ENCODE results near the gene RPS25. TPM values are rescaled to one million over a fixed set of nuclear protein-coding genes. Genes with fewer than 3 reads are reported as not detected.
"Not testable (repeated sequence)": the region's sequence is repeated elsewhere in the genome, so short reads cannot be mapped to it uniquely, and the experiment has no call there.

Gene RPS25
- total RNA-seq, 4 donors from 2014 or later = 852 to 1,992 (median 1,622) TPM

DNA sequence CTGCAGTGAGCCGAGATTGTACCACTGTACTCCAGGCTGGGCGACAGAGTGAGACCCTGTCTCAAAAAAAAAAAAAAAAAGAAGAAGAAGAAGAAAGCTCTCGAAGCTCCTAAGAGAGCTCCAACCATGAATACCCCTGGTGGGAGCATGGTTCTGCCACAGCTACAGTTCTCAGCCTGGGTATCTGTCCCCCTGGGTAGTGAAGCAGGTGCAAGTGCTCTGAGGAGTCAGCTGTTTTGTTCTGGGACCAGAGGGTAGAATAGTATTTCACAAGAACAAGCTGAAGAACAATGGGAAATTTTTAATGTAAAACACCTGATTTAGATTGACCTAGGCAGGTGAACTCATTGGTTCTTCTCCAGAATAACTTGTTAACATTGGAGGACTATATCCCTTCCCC, 43.1 kb upstream of the RPS25 start:
- Histone ChIP-seq H3K4me3 (replicated peaks in 1 of 3) (no peak overlapping the region), H3K27me3 (no peaks in the 10 kb centered on the region), H3K36me3 (no peaks in the 10 kb centered on the region), H3K9me3 (no peaks in the 10 kb centered on the region), H3K4me1 (peaks cover 6 to 14% of the 10 kb centered on the region in 2 donors), H3K27ac (no peak overlapping the region)
- intact Hi-C loops (cut with DNase I) = no loop called here
- WGBS, 2 donors = 95 to 97% methylated on average over 3 of the region's 3 CpGs
- TF ChIP-seq, protein P1, sequence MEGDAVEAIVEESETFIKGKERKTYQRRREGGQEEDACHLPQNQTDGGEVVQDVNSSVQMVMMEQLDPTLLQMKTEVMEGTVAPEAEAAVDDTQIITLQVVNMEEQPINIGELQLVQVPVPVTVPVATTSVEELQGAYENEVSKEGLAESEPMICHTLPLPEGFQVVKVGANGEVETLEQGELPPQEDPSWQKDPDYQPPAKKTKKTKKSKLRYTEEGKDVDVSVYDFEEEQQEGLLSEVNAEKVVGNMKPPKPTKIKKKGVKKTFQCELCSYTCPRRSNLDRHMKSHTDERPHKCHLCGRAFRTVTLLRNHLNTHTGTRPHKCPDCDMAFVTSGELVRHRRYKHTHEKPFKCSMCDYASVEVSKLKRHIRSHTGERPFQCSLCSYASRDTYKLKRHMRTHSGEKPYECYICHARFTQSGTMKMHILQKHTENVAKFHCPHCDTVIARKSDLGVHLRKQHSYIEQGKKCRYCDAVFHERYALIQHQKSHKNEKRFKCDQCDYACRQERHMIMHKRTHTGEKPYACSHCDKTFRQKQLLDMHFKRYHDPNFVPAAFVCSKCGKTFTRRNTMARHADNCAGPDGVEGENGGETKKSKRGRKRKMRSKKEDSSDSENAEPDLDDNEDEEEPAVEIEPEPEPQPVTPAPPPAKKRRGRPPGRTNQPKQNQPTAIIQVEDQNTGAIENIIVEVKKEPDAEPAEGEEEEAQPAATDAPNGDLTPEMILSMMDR (IDR thresholded peaks at IDR 0.05) = no peak
- no peak for DNase-seq

DNA sequence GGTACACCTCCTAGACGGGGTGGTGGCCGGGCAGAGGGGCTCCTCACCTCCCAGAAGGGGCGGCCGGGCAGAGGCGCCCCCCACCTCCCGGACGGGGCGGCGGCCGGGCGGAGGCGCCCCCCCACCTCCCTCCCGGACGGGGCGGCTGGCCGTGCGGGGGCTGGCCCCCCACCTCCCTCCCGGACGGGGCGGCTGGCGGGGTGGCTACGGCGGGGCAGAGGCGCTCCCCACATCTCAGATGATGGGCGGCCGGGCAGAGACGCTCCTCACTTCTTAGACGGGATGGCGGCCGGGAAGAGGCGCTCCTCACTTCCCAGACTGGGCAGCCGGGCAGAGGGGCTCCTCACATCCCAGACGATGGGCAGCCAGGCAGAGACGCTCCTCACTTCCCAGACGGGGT, 41.0 kb upstream of the RPS25 start:
- H3K27me3 ChIP-seq; H3K9me3 ChIP-seq; DNase-seq; H3K4me3 ChIP-seq (replicated peaks in 1 of 3); intact Hi-C loops (cut with DNase I); H3K27ac ChIP-seq: not testable (repeated sequence)
- Histone ChIP-seq H3K36me3 (peaks cover 12% of the 10 kb centered on the region in 2 donors), H3K4me1 (peaks cover 14 to 27% of the 10 kb centered on the region in 2 donors)
- WGBS, 2 donors = 81 to 90% methylated on average over 4 to 12 of the region's 35 CpGs

DNA sequence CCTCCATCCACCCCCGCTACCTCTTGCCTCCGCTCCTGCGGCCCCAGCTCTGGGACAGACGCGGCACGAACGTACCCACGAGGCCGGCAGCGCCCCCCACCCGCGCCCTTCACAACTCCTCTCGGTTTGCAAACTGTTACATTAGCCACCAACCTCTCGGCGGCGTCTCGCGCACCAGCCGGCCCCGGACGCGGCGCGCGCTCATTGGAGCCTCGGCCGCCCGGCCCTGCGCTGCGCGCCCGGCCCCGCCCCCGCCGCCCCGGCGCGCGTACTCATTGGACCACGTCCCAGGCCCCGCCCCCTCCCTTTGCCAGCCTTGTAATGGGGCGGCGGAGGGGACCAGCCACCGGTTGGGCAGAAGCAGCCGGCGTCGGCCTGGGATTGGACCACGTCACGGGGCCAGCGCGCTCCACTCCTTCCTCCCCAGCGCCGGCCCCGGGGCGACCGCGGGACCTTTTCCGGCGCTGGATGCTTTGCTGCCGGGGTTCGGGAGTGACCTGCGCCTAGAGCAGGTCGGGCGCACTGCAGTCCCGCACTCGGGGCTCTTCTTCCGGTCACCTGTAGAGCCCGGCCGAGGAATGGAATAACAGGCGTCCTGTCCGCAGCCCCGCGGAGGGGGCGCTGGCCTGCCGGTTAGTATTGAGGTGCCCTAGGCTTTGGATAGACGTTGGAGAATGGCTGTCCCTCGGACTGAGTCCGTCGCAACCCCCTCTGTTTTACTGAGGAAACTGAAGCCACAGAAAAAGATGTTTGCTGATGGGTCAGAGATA, 39.0 kb upstream of the RPS25 start, which contains the start of gene HYOU1:
TSS of gene HYOU1 (minus strand) at position 206 of the 770 bp plus-strand sequence. CDS start 1,045 bp downstream, outside the sequence.
- WGBS, 2 donors = 0% methylated on average over 38 to 39 of the region's 79 CpGs
- peak within 1 kb of the TSS; percentile 80 to 99 (median 93) for H3K4me3 ChIP-seq (replicated peaks in 1 of 3)
- no peaks in the 10 kb centered on the region for H3K9me3 ChIP-seq
- no peaks in the 10 kb centered on the region for H3K27me3 ChIP-seq
- intact Hi-C loops (cut with DNase I) = no loop called here
- TF ChIP-seq, protein P1 (IDR thresholded peaks at IDR 0.05) = peak in 2 of 6 experiments; percentile 17 to 19
- TF ChIP-seq POLR2A (IDR thresholded peaks at IDR 0.05) = peak in 1 of 2 donors; percentile 82
- peaks cover 31 to 32% of the 10 kb centered on the region in 2 donors for H3K36me3 ChIP-seq
- peak within 1 kb of the TSS; percentile 67 to 85 (median 78) for H3K27ac ChIP-seq
- DNase-seq = peak; percentile 99
- peaks cover 14 to 19% of the 10 kb centered on the region in 2 donors for H3K4me1 ChIP-seq

DNA sequence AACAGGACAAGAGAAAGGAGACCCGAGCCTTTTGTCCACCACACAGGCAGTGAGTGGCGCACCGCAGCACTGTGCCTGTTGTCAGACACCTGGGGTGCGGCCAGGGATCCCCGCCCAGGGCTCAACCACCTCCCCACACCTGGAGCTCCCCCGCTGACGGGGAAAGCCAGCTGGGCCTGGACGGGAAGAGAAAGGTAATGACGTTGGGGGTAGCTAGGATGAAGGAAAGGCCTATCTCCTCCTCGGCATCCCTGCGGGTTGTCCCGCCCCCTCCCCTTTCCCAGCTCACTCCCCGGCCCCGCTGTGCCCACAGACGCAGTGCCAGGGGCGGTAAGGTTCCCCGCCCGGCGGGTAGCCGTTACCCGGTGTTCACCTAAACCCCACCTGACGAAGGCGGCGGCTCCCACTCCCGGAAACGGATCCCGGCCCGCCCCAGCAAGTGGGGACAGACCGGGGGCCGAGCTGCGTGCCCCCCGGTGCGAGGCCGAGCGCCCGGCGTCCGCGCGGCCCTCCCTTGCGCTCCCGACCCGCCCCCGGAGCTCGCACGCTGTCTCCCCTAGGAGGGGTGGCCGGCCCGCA, 38.4 kb upstream of the RPS25 start:
- no peaks in the 10 kb centered on the region for H3K27me3 ChIP-seq
- TF ChIP-seq, protein P1 (IDR thresholded peaks at IDR 0.05) = no peak
- no peak for TF ChIP-seq POLR2A (IDR thresholded peaks at IDR 0.05)
- H3K36me3 ChIP-seq = peaks cover 38% of the 10 kb centered on the region in 2 donors
- peaks cover 14 to 19% of the 10 kb centered on the region in 2 donors for H3K4me1 ChIP-seq
- peak overlapping the region; percentile 80 to 99 (median 88) for H3K4me3 ChIP-seq (replicated peaks in 1 of 3)
- intact Hi-C loops (cut with DNase I) = no loop called here
- peak; percentile 35 to 44 for DNase-seq
- 0% methylated on average over 5 to 13 of the region's 48 CpGs for WGBS, 2 donors
- no peaks in the 10 kb centered on the region for H3K9me3 ChIP-seq
- H3K27ac ChIP-seq = peak overlapping the region; percentile 60 to 85 (median 65)

DNA sequence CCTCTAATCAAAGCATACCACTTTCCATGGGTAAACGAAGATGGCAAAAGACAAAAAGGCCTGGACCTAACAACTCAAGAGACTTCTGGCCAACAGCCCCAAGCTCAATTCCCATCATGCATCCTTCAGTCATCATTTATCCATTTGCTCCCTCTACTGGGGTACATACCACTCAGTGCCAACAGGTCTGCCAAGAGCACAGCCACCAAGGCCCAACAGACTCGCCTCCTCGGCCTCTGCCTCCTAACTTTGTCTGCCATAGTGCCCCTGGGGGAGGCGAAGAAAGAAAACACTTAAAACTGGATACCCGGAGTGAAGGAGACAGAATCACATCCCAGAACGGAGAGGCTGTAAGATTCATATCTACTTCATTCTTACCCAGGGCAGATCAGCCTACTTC, 37.8 kb upstream of the RPS25 start:
- Histone ChIP-seq H3K27ac (peak overlapping the region in 1 of 3 donors; percentile 85), H3K9me3 (no peaks in the 10 kb centered on the region), H3K4me1 (peaks cover 14 to 19% of the 10 kb centered on the region in 2 donors), H3K36me3 (peaks cover 44% of the 10 kb centered on the region in 2 donors), H3K27me3 (no peaks in the 10 kb centered on the region), H3K4me3 (replicated peaks in 1 of 3) (peak overlapping the region; percentile 80 to 99 (median 88))
- WGBS, 2 donors = 33 to 38% methylated on average over 6 of the region's 6 CpGs
- TF ChIP-seq POLR2A (IDR thresholded peaks at IDR 0.05) = no peak
- TF ChIP-seq, protein P1 (IDR thresholded peaks at IDR 0.05) = no peak
- no peak for DNase-seq
- intact Hi-C loops (cut with DNase I) = no loop called here
